ENCODE data around the gene ATCAY.

ATCAY gene

GRCh38 chr19:3880471-3881271 is at the start of gene ATCAY:
TSS of gene ATCAY (plus strand) at chr19:3880685. CDS start at chr19:3885768, 5,083 bp downstream.
- DNase-seq: no peak

DNA sequence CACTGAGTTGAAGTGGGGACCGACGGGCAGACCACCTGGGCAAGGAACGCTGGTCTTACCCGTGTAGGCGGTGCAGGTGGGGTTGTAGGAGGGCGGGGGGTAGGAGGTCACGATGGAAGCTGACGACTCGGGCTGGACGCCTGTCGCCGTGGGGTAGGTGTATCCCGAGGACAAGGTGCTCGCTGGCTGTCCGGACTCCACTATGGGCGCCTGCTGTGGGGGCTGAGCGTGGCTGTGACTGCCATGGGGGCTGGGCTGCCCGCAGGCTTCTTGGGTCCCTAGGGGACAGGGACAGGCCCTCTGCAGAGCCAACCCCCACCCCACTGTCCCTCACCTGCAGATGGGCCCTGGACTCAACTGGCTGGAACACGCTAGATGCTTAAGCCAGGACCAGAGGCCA is 48.9 kb upstream of the ATCAY start:
- DNase-seq: no peak

DNA sequence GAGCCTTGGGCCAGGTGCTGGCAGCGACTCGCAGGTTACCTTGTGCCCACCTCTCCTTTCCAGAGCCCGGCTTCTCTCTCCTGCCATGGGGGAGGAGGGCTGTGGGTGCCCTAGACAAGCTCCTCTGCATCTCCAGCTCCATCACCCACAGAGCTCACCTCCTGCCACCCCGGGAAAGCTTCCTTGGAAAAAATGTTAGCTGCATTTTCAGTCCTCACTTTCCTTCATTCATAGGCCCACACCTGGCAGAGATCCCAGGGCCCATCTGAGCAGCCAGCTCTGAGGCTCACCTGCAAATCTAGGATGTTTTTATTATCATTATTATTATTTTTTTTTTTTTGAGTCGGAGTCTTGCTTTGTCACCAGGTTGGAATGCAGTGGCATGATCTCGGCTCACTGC is 48.5 kb upstream of the ATCAY start:
- DNase-seq: no peak

- DNase-seq: no peak
These were observed 46.7 kb upstream of the ATCAY start for GRCh38 chr19:3833578-3834348.

DNA sequence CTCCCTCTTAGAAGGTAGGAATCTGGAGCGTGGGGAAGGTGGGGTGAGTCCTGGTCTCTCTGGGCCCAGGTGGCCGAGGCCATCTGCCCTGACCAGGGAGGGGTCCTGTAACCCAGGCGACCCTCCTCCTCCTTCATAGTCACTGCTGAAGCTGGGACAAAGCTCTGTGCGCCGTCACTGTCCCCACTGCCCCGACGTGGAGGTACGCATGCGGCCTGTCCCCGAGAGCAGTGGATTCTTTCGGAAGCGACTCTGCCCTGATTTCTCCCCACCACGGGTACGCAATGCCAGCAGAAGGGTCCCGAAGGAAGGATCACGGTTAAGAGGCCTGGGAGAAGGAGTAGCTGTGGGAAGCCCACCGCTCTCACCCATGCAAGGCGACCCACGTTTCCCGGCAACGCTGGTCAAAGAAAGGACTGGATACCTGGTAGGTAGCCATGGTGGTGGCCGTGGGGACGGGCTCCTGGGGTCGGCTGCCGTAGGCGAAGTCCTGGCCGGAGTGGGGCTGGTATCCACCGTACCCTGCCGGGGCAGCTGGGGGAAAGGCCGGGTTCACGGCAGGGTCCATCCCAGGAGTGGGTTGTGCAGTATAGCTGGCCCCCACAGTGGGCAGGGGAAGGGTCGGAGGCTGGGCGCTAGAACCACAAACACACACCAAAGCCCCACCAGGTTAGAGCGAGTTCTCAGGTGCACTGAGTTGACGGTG is 46.0 kb upstream of the ATCAY start:
- no peak for DNase-seq

DNA sequence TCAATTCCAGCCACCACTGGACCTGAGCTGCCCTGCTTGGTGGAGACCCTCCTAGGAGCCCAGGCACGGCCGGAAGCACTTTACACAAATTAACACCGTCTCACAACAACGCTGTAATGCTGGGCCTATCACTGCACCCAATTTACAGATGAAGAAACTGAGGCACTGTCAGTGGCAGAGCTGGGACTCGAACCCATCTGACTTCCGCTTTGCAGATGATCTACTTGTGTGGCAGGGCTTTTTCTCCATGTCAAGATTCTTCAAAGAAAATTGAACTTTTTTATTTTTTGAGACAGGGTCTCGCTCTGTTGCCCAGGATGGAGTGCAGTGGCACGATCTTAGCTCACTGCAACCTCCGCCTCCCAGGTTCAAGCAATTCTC is 45.4 kb upstream of the ATCAY start:
- no peak for DNase-seq

DNA sequence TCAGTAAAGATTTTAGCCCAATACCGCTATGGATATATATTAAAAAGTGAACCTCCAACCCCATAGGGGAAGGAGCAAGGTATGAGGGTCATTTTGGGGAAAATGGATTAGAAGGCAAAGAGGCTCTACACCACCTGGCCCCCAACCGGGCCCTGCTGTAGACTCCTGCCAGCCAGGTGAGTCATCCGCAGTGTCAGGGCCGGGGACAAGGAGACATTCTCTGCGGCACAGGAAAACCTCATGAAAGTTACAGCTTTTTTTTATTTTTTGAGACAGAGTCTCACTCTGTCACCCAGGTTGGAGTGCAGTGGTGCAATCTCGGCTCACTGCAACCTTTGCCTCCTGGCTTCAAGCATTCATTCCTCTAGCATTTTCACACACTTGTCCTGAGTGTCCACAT is 43.6 kb upstream of the ATCAY start:
- peak in 1 of 2 donors; percentile 13 for DNase-seq

- DNase-seq: no peak
These were observed 43.2 kb upstream of the ATCAY start for GRCh38 chr19:3837332-3837731.

GRCh38 chr19:3837922-3838321 is 42.6 kb upstream of the ATCAY start:
- DNase-seq: no peak

GRCh38 chr19:3838661-3839060 is 41.8 kb upstream of the ATCAY start:
- DNase-seq: no peak

DNA sequence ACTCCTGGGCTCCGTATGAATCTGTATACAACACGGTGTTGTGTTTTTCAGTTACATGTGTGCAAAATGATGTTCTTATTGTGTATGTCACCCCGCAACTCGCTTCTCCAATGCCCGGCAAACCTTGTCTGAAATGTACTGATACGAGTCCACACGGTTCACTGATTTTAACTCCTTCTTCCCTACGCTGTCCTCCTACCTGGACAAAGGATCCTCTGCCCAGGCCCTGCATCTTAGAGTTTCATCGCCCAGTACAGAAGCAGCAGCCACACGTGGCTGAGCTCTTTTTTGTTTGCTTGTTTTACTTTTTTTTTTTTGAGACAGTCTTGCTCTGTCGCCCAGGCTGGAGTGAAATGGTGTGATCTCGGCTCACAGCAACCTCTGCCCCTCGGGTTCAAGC is 40.5 kb upstream of the ATCAY start:
- no peak for DNase-seq

GRCh38 chr19:3840804-3841203 is 39.7 kb upstream of the ATCAY start:
- DNase-seq: no peak

GRCh38 chr19:3842948-3843347 is 37.5 kb upstream of the ATCAY start:
- DNase-seq: no peak

DNA sequence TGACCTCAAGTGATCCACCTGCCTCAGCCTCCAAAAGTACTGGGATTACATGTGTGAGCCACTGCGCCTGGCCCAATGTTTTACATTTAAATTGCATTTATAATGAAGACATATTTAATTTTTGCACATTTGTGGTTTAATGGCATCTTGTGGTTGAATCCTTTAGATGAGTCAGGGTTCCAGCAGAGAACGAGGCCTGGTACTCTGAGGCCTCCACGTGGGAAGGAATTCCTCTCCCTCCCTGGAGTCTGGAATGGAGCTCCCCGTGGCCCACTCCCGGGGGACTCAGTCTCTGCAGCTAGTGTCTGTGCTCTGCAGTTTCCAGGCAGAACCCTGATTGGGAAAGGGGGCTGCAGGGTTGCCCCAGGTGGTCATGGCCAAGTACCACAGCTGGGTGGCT is 35.9 kb upstream of the ATCAY start:
- DNase-seq: no peak

- DNase-seq: peak; percentile 45 to 54
These were observed 31.4 kb upstream of the ATCAY start for GRCh38 chr19:3849092-3849491.

DNA sequence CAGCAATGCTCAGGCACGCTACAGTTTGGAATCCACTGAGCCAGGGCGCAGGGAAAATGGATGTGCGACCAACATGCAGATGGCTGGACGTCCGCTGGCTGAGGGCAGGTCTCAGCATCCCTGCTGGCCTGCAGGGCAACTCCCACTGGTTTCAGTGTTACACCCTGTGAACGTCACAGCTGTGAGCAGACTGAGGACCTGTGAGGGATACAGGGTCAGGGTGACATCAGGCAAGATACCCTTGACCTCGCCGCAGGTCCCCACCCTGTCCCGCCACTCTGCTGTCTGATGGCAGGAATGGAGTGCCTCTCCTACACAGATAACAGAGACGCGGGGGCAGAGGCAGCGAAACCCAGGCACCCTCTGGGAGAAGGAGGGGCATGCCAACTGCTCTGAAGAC is 30.7 kb upstream of the ATCAY start:
- no peak for DNase-seq

DNA sequence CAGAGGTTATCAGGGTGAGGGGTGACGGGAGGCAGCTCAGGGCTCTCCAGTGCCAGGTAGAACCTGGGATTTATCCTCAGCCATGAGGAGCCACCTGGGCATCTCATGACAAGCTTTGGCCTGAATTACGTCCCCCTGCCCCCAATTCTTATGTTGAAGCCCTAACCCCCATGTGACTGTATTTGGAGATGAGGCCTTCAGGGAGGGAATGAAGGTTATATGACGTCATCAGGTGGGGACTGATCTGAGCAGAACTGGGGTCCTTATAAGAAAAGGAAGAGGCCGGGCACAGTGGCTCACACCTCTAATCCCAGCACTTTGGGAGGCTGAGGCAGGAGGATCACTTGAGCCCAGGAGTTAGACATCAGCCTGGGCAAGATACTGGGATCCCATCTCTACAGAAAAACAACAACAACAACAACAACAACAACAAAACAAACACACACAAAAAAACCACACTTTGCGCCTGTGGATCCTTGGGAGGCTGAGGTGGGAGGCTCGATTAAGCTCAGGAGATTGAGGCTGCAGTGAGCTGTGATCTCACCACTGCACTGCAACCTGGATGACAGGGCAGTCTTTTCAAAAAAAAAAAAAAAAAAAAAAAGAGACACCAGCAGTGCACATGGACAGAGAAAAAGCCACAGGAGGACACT is 30.0 kb upstream of the ATCAY start:
- no peak for DNase-seq

DNA sequence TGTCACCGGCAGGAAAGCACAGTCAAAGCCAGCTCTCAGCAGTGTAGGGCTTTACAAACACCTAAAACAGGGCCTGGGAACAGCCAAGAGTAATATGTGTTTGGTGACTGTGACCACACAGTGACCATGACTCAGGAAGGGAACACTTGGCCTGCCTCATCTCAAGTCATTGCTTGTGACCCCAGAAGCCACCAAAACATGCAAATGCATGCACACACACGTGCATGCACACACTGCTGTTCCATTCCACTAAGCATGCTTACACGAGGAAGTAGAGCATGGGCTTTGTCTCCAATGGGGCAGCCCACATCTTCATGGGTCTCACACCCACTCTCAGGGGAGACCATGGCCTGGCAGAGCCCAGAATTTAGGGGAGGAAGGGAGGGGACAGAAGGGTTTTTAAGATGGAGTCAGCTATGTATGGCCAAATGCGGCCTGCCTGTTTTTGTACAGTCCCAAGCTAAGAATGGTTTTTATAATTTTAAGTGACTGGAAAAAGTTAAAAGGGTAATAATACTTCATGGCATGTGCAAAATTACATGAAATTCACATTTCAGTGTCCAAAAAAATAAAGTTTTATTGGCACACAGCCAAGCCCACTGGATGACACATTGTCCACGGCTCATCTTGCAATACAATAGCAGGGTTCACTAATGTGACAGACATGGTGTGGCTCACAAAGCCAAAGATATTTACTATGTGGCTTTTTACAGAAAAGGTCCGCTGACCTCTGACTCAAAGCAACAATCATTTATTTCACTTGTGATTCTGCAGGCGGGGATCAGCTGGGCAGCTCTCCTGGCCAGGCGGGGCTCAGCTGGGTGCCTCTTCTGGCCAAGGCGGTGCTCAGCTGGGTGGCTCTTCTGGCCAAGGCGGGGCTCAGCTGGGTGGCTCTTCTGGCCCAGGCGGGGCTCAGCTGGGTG is 29.0 kb upstream of the ATCAY start:
- no peak for DNase-seq

- no peak for DNase-seq
These were observed 28.3 kb upstream of the ATCAY start for GRCh38 chr19:3852177-3852511.

DNA sequence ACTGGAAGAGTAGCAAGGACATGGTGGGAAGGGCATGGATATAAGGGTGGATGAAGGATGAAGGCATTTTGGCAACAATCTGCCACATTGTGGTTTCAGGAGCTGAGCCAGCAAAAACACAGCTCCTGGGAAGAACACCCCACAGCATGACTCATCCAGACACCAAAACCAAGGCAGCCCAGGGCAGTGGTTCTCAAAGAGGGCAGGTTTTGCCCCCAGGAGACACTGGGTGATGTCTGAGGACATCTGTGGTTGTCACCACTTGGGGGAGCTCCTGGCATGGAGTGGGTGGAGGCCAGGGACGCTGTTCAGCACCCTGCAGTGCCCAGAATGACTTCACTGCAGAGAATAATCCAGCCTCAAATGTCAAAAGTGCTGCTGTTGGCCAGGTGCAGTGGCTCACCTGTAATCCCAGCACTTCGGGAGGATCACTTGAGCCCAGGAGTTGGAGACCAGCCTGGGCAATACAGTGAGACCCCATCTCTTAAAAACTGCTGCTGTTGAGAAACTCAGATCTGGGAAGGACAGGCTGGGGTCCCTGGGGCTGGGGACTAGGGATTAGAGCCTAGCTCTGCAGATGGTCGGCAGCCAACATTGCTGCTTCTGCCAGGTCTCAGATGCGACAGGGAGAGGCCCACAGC is 27.8 kb upstream of the ATCAY start:
- peak; percentile 42 to 54 for DNase-seq

GRCh38 chr19:3855320-3855719 is 25.2 kb upstream of the ATCAY start:
- no peak for DNase-seq

Data from CD4-positive, alpha-beta T cell treated with Interferon alpha-2 for 1 hour (primary cell).